MG63 (cell line): ENCODE data around the gene CCNC. TPM values are rescaled to one million over a fixed set of nuclear protein-coding genes. Genes with fewer than 3 reads are reported as not detected.
A peak's percentile ranks its signal among the peaks of the same experiment; 100 is the strongest.
"Not testable (repeated sequence)": the region's sequence is repeated elsewhere in the genome, so short reads cannot be mapped to it uniquely, and the experiment has no call there.

Experiments
- DNase-seq: peaks from one replicate; pipeline ENCODE4 v3.0.0-alpha.2; 2020
- H3K27me3 ChIP-seq: fragments of 250-450 bp; sonication (Bioruptor Pico); 2 replicates; pipeline ENCODE4 v1.5.1; 2020; ENCODE audit warnings: mild to moderate bottlenecking, moderate library complexity
- H3K36me3 ChIP-seq: fragments of 250-450 bp; sonication (Bioruptor Pico); 2 replicates; pipeline ENCODE4 v1.5.1; 2020; ENCODE audit warnings: mild to moderate bottlenecking, moderate library complexity
- H3K4me3 ChIP-seq: fragments of 250-450 bp; sonication (Bioruptor Pico); 2 replicates; pipeline ENCODE4 v1.5.1; 2020; ENCODE audit warnings: mild to moderate bottlenecking, moderate library complexity
- H3K9me3 ChIP-seq: fragments of 250-450 bp; sonication (Bioruptor Pico); 2 replicates; pipeline ENCODE4 v1.5.1; 2020; ENCODE audit warnings: mild to moderate bottlenecking, moderate library complexity
- total RNA-seq: library from RNA; depleted of rRNA; stranded (reverse); fragments of >200 nt; shearing (Covaris generic); gene quantifications from 2 replicates; pipeline ENCODE4 v1.2.3, GENCODE V29; 2014; ENCODE audit warnings: low replicate concordance

Gene CCNC
- total RNA-seq, 1 experiment from 2014 or later: 129 TPM

GRCh38 chr6:99605074-99605734, 36.7 kb upstream of the CCNC start:
- no peak for DNase-seq
- Histone ChIP-seq H3K4me3 (no peak overlapping the region), H3K9me3 (no peaks in the 10 kb centered on the region), H3K27me3 (peaks cover 58% of the 10 kb centered on the region), H3K36me3 (no peaks in the 10 kb centered on the region)

GRCh38 chr6:99604166-99605073, 36.0 kb upstream of the CCNC start:
- Histone ChIP-seq H3K27me3 (peaks cover 56% of the 10 kb centered on the region), H3K36me3 (no peaks in the 10 kb centered on the region), H3K4me3 (peak overlapping the region; percentile 40), H3K9me3 (no peaks in the 10 kb centered on the region)
- DNase-seq: no peak

- peak; percentile 68 for DNase-seq
- peaks cover 61% of the 10 kb centered on the region for H3K27me3 ChIP-seq
- H3K4me3 ChIP-seq: peak overlapping the region; percentile 40
- no peaks in the 10 kb centered on the region for H3K9me3 ChIP-seq
- H3K36me3 ChIP-seq: no peaks in the 10 kb centered on the region
Observed at GRCh38 chr6:99603421-99604165, 35.1 kb upstream of the CCNC start.

GRCh38 chr6:99602520-99603420, 34.3 kb upstream of the CCNC start:
- DNase-seq: no peak
- Histone ChIP-seq H3K36me3 (no peaks in the 10 kb centered on the region), H3K9me3 (no peaks in the 10 kb centered on the region), H3K4me3 (peak overlapping the region; percentile 40), H3K27me3 (peaks cover 61% of the 10 kb centered on the region)

GRCh38 chr6:99594696-99595095, 26.2 kb upstream of the CCNC start:
- peaks cover 65% of the 10 kb centered on the region for H3K27me3 ChIP-seq
- DNase-seq, H3K9me3 ChIP-seq, H3K4me3 ChIP-seq, H3K36me3 ChIP-seq: not testable (repeated sequence)

GRCh38 chr6:99592900-99593299, 24.4 kb upstream of the CCNC start:
- Histone ChIP-seq H3K36me3 (no peaks in the 10 kb centered on the region), H3K4me3 (no peak overlapping the region), H3K27me3 (peaks cover 56% of the 10 kb centered on the region), H3K9me3 (0 out of 2 replicates have a peak, but pooled peaks cover 2% of the 10 kb centered on the region)
- DNase-seq: no peak

- Histone ChIP-seq H3K4me3 (no peak overlapping the region), H3K27me3 (peaks cover 53% of the 10 kb centered on the region), H3K9me3 (0 out of 2 replicates have a peak, but pooled peaks cover 2% of the 10 kb centered on the region), H3K36me3 (no peaks in the 10 kb centered on the region)
- DNase-seq: no peak
Observed at GRCh38 chr6:99591673-99592364, 23.4 kb upstream of the CCNC start.

GRCh38 chr6:99590728-99591672, 22.5 kb upstream of the CCNC start:
- peaks cover 47% of the 10 kb centered on the region for H3K27me3 ChIP-seq
- H3K9me3 ChIP-seq: 0 out of 2 replicates have a peak, but pooled peaks cover 2% of the 10 kb centered on the region
- no peak overlapping the region for H3K4me3 ChIP-seq
- no peaks in the 10 kb centered on the region for H3K36me3 ChIP-seq
- DNase-seq: no peak

- Histone ChIP-seq H3K4me3 (no peak overlapping the region), H3K9me3 (0 out of 2 replicates have a peak, but pooled peaks cover 2% of the 10 kb centered on the region), H3K27me3 (peaks cover 42% of the 10 kb centered on the region), H3K36me3 (no peaks in the 10 kb centered on the region)
- no peak for DNase-seq
Observed at GRCh38 chr6:99589907-99590493, 21.5 kb upstream of the CCNC start.

GRCh38 chr6:99589290-99589672, 20.8 kb upstream of the CCNC start:
- H3K4me3 ChIP-seq: peak overlapping the region; percentile 45
- DNase-seq: peak; percentile 14
- peaks cover 42% of the 10 kb centered on the region for H3K27me3 ChIP-seq

GRCh38 chr6:99588618-99589289, 20.3 kb upstream of the CCNC start:
- H3K36me3 ChIP-seq: no peaks in the 10 kb centered on the region
- peak; percentile 65 for DNase-seq
- no peaks in the 10 kb centered on the region for H3K9me3 ChIP-seq
- H3K4me3 ChIP-seq: peak overlapping the region; percentile 45
- peaks cover 38% of the 10 kb centered on the region for H3K27me3 ChIP-seq

More at GRCh38 chr6:99589290-99589672, 20.8 kb upstream of the CCNC start:
- Histone ChIP-seq H3K9me3 (no peaks in the 10 kb centered on the region), H3K36me3 (no peaks in the 10 kb centered on the region)

- H3K27me3 ChIP-seq: peaks cover 37% of the 10 kb centered on the region
- no peak for DNase-seq
- H3K36me3 ChIP-seq: no peaks in the 10 kb centered on the region
- H3K4me3 ChIP-seq: no peak overlapping the region
- H3K9me3 ChIP-seq: no peaks in the 10 kb centered on the region
Observed at GRCh38 chr6:99587792-99588191, 19.3 kb upstream of the CCNC start.

- DNase-seq: no peak
- Histone ChIP-seq H3K9me3 (no peaks in the 10 kb centered on the region), H3K27me3 (peaks cover 6% of the 10 kb centered on the region; the same call in 1 of the 2 replicates), H3K36me3 (no peaks in the 10 kb centered on the region), H3K4me3 (no peak overlapping the region)
Observed at GRCh38 chr6:99579781-99580180, 11.3 kb upstream of the CCNC start.
